ENCODE measurements around the gene MRPL11.

DNA sequence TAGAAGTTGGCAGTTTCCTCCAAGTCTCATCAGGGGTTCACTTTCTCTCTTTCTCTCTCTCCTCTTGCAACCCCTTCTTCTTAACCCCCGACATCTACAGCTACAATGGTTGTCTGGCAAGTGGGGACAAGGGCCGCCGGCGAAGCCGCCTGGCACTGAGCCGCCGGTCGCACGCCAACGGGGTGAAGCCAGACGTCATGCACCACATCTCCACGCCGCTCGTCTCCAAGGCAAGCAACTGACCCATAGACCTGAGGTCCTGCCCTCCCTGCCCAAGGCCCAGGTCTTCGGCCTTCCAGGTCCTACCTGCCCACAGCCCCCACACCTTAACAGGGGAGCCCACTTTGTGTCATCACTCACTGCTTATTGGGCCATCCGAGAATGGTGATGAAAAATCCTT is 32.5 kb upstream of the MRPL11 start:
- TF ChIP-seq CTCF (IDR thresholded peaks at IDR 0.05 in 8 of 11, conservative IDR thresholded peaks at IDR 0.05 in 3 of 11) = no peak
- TF ChIP-seq POLR2A (IDR thresholded peaks at IDR 0.05) = no peak
- TF ChIP-seq POLR2AphosphoS5 (IDR thresholded peaks at IDR 0.05) = no peak

Measured in spleen (tissue), 7 donors.